ENCODE data around the gene DDX25.
"Not testable (repeated sequence)": the region's sequence is repeated elsewhere in the genome, so short reads cannot be mapped to it uniquely, and the experiment has no call there.

DDX25 gene

GRCh38 chr11:125903711-125904659, at the start of gene DDX25:
DDX25 (plus strand) TSS chr11:125904508; CDS start chr11:125904518, 10 bp downstream.
- DNase-seq (ENCODE audit: extremely low read depth in 1 of 2, low read depth in 1 of 2): no peak

DNA sequence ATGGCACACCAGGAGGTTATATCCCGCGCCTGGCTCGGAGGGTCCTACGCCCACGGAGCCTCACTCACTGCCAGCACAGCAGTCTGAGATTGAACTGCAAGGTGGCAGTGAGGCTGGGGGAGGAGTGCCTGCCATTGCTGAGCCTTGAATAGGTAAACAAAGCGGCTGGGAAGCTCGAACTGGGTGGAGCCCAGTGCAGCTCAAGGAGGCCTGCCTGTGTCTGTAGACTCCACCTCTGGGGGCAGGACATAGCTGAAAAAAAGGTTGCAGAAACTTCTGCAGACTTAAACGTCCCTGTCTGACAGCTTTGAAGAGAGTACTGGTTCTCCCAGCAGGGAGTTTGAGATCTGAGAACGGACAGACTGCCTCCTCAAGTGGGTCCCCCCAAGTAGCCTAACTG, 46.6 kb upstream of the DDX25 start:
- DNase-seq (ENCODE audit: extremely low read depth in 1 of 2, low read depth in 1 of 2): not testable (repeated sequence)

- not testable (repeated sequence) for DNase-seq (ENCODE audit: extremely low read depth in 1 of 2, low read depth in 1 of 2)
Observed at GRCh38 chr11:125862786-125863185, 41.5 kb upstream of the DDX25 start.

DNA sequence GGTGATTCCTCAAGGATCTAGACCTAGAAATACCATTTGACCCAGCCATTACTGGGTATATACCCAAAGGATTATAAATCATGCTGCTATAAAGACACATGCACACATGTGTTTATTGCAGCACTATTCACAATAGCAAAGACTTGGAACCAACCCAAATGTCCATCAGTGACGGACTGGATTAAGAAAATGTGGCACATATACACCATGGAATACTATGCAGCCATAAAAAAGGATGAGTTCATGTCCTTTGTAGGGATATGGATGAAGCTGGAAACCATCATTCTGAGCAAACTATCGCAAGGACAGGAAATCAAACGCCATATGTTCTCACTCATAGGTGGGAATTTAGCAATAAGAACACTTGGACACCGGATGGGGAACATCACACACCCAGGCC, 39.0 kb upstream of the DDX25 start:
- DNase-seq (ENCODE audit: extremely low read depth in 1 of 2, low read depth in 1 of 2): not testable (repeated sequence)

DNA sequence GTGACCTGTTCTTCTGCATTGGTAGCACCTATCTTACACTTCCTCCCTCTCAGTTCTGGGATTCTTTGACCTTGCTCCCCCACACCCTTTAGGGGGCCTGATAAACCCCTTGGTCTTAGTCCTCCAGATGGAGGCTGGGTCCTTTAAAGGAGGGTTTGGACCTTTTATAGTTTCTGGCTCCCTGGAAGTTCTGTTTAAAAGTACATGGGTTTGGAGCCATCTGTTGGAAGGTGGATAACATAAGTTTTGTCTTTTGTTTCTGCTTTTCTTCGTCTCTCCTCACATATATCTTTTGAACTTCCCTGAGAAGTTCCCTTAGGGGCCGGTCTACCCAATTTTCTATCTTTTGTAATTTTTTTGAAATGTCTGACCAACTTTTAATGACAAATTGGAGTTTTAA, 34.8 kb upstream of the DDX25 start:
- no peak for DNase-seq (ENCODE audit: extremely low read depth in 1 of 2, low read depth in 1 of 2)

GRCh38 chr11:125871391-125872137, 32.7 kb upstream of the DDX25 start:
- no peak for DNase-seq (ENCODE audit: extremely low read depth in 1 of 2, low read depth in 1 of 2)

DNA sequence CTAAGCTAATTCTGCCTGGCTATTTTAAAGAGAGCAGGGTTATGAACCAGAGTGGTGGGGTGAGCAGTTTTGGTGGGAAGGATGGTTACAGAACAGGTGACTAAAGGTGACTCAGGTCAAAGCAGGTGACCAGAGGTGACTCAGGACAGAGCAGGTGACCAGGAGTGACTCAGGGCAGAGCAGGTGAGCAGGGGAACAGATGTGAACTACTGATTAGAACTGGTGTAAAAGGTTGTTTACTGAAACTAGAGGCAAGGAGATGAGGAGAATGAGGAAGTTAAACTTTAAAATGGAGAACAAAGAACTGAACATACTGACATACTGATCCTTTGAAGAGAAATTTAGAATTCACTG, 32.2 kb upstream of the DDX25 start:
- DNase-seq (ENCODE audit: extremely low read depth in 1 of 2, low read depth in 1 of 2): no peak

GRCh38 chr11:125873881-125874555, 30.3 kb upstream of the DDX25 start:
- DNase-seq (ENCODE audit: extremely low read depth in 1 of 2, low read depth in 1 of 2): no peak

- DNase-seq (ENCODE audit: extremely low read depth in 1 of 2, low read depth in 1 of 2): peak in 1 of 2 donors; percentile 25
Observed at GRCh38 chr11:125874556-125875124, 29.7 kb upstream of the DDX25 start.

GRCh38 chr11:125881291-125881690, 23.0 kb upstream of the DDX25 start:
- DNase-seq (ENCODE audit: extremely low read depth in 1 of 2, low read depth in 1 of 2): no peak

DNA sequence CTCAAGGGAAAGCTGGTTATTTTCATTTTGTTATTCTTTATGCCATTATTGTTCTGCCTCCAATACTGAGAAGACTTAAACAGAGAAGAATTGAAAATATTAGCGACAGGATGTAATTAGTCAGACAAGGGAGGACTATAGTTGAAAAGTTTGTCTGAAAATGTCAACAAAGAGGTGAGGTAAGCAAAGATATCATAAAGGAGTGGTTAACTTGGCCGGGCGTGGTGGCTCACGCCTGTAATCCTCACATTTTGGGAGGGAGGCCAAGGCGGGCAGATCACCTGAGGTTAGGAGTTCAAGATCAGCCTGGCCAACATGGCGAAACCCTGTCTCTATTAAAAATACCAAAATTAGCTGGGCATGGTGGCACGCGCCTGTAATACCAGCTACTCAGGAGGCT, 20.9 kb upstream of the DDX25 start:
- DNase-seq (ENCODE audit: extremely low read depth in 1 of 2, low read depth in 1 of 2): no peak

- peak in 1 of 2 donors; percentile 16 for DNase-seq (ENCODE audit: extremely low read depth in 1 of 2, low read depth in 1 of 2)
Observed at GRCh38 chr11:125886997-125887372, 17.3 kb upstream of the DDX25 start.

GRCh38 chr11:125887373-125888324, 16.7 kb upstream of the DDX25 start, which contains the start of gene HYLS1:
HYLS1 (plus strand) TSS chr11:125887668; CDS start chr11:125899369, 11,701 bp downstream.
- DNase-seq (ENCODE audit: extremely low read depth in 1 of 2, low read depth in 1 of 2): peak; percentile 93 to 97

GRCh38 chr11:125890447-125891100, 13.7 kb upstream of the DDX25 start:
- DNase-seq (ENCODE audit: extremely low read depth in 1 of 2, low read depth in 1 of 2): no peak

DNA sequence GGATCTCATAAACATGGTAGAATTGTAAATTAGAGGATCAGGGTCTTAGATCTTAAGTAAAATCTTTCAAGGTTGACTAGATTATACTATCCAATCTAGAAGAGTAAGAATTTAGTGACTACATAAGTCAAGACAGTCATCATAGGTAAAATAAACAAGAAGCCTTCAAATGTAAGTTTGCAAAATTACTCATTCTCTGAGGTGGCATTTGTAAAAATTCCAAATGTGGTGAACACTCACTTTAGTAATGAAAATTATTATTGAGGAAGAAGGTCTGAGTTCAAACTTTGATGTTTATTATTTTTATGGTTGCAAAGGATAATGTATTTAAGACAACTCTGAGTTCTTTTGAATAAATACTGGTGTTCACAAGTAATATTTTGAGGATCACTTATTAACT, 12.2 kb upstream of the DDX25 start:
- DNase-seq (ENCODE audit: extremely low read depth in 1 of 2, low read depth in 1 of 2): no peak

GRCh38 chr11:125892994-125893393, 11.3 kb upstream of the DDX25 start:
- DNase-seq (ENCODE audit: extremely low read depth in 1 of 2, low read depth in 1 of 2): no peak

- DNase-seq (ENCODE audit: extremely low read depth in 1 of 2, low read depth in 1 of 2): no peak
Observed at GRCh38 chr11:125901872-125902271, 2.4 kb upstream of the DDX25 start.

GRCh38 chr11:125902277-125902926, 1.9 kb upstream of the DDX25 start:
- DNase-seq (ENCODE audit: extremely low read depth in 1 of 2, low read depth in 1 of 2): no peak

Measured in stimulated activated CD8-positive, alpha-beta memory T cell treated with anti-CD3 and anti-CD28 coated beads, Interleukin-7, amount 100 ng/mL, for 48 hours (primary cell).